ENCODE measurements around the gene C11orf91. TPM values are rescaled to one million over a fixed set of nuclear protein-coding genes. Genes with fewer than 3 reads are reported as not detected.
A peak's percentile ranks its signal among the peaks of the same experiment; 100 is the strongest.

The C11orf91 gene, protein sequence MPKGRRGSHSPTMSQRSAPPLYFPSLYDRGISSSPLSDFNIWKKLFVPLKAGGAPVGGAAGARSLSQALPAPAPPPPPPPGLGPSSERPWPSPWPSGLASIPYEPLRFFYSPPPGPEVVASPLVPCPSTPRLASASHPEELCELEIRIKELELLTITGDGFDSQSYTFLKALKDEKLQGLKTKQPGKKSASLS
- not detected for total RNA-seq

DNA sequence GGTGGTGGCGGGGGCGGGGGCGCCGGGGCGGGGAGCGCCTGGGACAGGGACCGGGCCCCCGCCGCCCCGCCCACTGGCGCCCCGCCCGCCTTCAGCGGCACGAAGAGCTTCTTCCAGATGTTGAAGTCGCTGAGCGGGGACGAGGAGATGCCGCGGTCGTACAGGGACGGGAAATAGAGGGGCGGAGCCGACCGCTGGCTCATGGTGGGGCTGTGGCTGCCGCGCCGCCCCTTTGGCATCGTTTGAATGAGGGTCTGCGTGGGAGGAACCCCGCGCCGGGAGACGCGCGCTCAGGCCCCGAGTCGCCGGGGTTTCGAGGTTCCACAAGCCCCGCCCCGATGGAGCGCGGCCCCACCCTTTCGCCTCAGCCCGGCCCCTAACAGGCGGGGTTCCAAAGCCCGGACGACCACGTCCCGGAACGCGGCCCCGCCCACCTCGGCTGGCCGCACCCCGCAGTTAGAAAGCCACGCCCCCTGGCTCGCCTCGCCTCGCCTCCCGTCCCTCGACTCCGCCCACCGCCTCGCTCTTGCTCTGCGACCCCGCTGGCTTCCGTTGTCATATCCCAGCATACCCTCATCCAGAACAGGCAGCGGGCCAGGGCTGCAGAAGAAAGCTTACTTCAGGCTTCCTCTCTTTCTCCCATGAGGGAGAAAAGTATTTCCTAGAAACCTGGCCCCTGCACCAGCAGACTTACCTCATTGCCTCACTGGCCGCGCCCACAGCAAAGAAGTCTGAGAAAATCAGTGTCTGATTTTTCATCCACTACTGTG, at the start of gene C11orf91:
C11orf91 (minus strand) TSS at position 325 of the 770 bp plus-strand sequence; CDS start at position 239, 86 bp downstream.
- Mint-ChIP-seq H3K4me3 (peak within 1 kb of the TSS; percentile 85), H3K36me3 (ENCODE audit: low read depth) (no peaks in the 10 kb centered on the region), H3K27ac (peak within 1 kb of the TSS; percentile 61), H3K27me3 (ENCODE audit: low read depth) (peaks cover 8% of the 10 kb centered on the region), H3K4me1 (ENCODE audit: low read depth) (peaks cover 7% of the 10 kb centered on the region), H3K9me3 (no peaks in the 10 kb centered on the region)
- intact Hi-C loops (cut with micrococcal nuclease), result loop anchor here (1.0 to 10.0 kb wide), 6 partner anchors 36 to 1118 kb away; partner anchors contain the start of genes CAPRIN1, CD59, EIF3M and FBXO3
- peak; percentile 94 for DNase-seq
- CTCF ChIA-PET, result interaction anchor here (0.9 to 1.3 kb wide), 2 partner anchors 8 to 15 kb away, joined by 3 to 10 read pairs; no protein-coding TSS in a partner anchor

DNA sequence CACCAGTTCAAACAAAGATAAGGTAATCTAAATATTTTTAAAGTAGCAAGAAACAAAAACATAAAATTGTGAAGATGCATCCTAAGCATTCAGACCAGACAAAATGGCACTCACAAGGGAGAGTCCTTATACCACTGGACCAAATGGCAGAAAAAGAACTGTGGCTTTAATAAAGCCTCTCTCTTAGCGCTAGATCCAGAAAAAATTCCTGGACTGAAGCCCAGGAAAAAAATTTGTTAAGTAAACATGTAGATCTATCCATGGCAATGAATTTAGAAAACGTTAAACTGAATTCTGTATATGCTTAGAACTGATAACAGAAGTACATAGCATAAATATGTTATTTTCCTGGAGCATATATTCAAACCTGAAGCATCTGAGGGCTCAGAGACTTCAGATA, 47.4 kb upstream of the C11orf91 start:
- no peak overlapping the region for H3K4me3 Mint-ChIP-seq
- no peak overlapping the region for H3K27ac Mint-ChIP-seq
- intact Hi-C loops (cut with micrococcal nuclease), result no loop called here
- H3K36me3 Mint-ChIP-seq (ENCODE audit: low read depth), result peaks cover 1% of the 10 kb centered on the region
- no peak for DNase-seq
- no peaks in the 10 kb centered on the region for H3K4me1 Mint-ChIP-seq (ENCODE audit: low read depth)
- CTCF ChIA-PET, result interaction anchor here (0.7 kb wide), 1 partner anchor 338 kb away, joined by 5 read pairs; no protein-coding TSS in a partner anchor
- no peaks in the 10 kb centered on the region for H3K27me3 Mint-ChIP-seq (ENCODE audit: low read depth)
- no peaks in the 10 kb centered on the region for H3K9me3 Mint-ChIP-seq

DNA sequence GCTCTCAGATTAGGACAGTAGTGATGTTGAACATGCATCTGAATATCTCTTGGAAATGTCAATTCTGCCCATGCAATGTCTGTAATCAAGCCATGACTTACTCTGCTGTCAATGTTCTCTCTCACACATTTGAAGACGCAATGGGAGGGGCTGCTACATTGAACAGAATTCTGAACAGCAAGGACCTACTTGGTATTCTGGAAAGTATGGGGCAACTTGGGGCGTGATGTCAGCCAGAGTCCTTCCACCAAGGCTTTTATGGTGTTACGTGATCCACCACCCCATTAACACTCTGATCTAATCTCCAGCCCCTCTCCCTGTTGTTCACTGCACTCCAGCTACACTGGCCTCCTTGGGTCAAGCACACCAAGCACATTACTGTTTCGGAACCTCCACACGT, 42.7 kb upstream of the C11orf91 start:
- peak overlapping the region; percentile 17 for H3K27ac Mint-ChIP-seq
- no peaks in the 10 kb centered on the region for H3K9me3 Mint-ChIP-seq
- peaks cover 5% of the 10 kb centered on the region for H3K4me1 Mint-ChIP-seq (ENCODE audit: low read depth)
- no peaks in the 10 kb centered on the region for H3K27me3 Mint-ChIP-seq (ENCODE audit: low read depth)
- H3K36me3 Mint-ChIP-seq (ENCODE audit: low read depth), result peaks cover 1% of the 10 kb centered on the region
- intact Hi-C loops (cut with micrococcal nuclease), result loop anchor here (2.0 kb wide), 1 partner anchor 200 kb away; no protein-coding TSS in a partner anchor
- no peak overlapping the region for H3K4me3 Mint-ChIP-seq
- no peak for DNase-seq
- CTCF ChIA-PET, result interaction anchor here (0.9 to 2.8 kb wide), 12 partner anchors 10 to 383 kb away, joined by 3 to 38 read pairs (median 9); no protein-coding TSS in a partner anchor

DNA sequence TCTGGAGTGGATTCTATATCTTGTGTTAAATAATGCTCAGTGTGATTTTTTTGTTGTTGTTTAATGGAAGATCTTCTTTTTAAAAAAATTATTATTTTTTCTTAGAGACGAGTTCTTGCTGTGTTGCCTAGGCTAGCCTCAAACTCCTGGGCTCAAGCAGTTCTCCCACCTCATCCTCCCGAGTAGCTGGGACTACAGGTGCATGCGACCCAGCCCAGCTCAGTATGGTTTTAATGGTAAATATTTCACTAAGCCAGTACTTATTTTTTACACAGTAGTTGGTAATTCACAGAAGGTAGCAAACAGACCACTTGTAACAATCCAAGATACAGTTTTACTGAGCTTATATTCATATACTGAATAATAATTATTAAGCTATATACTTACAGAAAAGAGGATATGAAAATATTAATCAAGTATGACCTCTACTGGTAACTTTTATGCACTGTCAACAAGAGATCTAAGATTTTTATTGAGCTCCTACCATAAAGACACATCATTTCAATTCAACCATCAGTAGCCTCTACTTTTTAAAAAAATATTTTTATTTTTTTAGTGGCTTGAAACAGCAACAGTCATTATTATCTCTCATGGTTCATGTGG, 41.7 kb upstream of the C11orf91 start:
- no peak overlapping the region for H3K27ac Mint-ChIP-seq
- no peak overlapping the region for H3K4me3 Mint-ChIP-seq
- H3K4me1 Mint-ChIP-seq (ENCODE audit: low read depth), result peaks cover 5% of the 10 kb centered on the region
- CTCF ChIA-PET, result interaction anchor here (0.6 to 2.8 kb wide), 24 partner anchors 9 to 383 kb away, joined by 3 to 38 read pairs (median 4); no protein-coding TSS in a partner anchor
- intact Hi-C loops (cut with micrococcal nuclease), result loop anchor here (1.0 to 2.0 kb wide), 3 partner anchors 26 to 380 kb away; no protein-coding TSS in a partner anchor
- DNase-seq, result no peak
- no peaks in the 10 kb centered on the region for H3K9me3 Mint-ChIP-seq
- peaks cover 1% of the 10 kb centered on the region for H3K36me3 Mint-ChIP-seq (ENCODE audit: low read depth)
- no peaks in the 10 kb centered on the region for H3K27me3 Mint-ChIP-seq (ENCODE audit: low read depth)

DNA sequence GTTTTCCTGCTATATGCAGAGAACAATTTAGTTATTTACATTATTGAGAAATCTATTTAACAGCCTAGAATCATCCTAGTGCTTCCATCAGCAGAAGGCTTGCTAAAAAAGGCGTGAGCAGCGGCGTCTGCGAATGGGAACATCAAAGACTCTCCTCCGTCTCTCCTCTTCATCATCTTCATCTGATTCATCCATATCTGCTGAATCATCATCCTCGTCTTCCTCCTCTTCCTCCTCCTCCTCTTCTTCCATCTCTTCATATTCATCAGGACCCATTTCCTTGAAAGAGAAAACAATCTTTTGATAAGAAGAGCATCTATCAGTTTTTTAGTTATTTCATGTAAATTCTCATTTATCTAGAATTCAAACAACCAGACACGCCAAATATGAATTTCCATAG, 41.2 kb upstream of the C11orf91 start:
- Mint-ChIP-seq H3K36me3 (ENCODE audit: low read depth) (peaks cover 1% of the 10 kb centered on the region), H3K4me1 (ENCODE audit: low read depth) (peaks cover 5% of the 10 kb centered on the region), H3K4me3 (no peak overlapping the region), H3K27ac (no peak overlapping the region), H3K27me3 (ENCODE audit: low read depth) (no peaks in the 10 kb centered on the region), H3K9me3 (no peaks in the 10 kb centered on the region)
- intact Hi-C loops (cut with micrococcal nuclease), result loop anchor here (1.0 to 2.0 kb wide), 3 partner anchors 26 to 380 kb away; no protein-coding TSS in a partner anchor
- no peak for DNase-seq
- CTCF ChIA-PET, result interaction anchor here (1.0 to 2.8 kb wide), 17 partner anchors 8 to 380 kb away, joined by 3 to 38 read pairs (median 5); no protein-coding TSS in a partner anchor

DNA sequence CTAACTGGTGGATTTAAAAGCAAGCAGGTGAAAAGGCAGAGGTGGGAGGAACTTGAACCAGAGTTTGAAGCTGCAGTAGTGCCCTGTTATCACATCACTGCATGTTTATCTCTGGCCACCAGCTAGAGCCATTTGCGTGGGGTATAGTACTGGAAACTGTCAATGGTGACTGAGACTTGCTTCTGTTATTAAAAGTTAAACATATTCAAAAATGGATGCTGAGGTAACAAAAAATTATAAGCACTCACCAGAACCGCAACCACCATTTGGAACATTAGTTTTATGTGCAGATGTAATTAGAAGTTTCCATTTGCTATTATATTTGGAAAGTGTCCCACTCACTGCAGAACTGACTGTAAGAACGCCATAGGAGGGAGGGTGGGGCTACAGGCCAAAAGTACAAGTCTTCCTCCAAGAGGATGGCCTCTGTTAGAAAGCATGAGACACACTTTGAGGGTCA, 36.8 kb upstream of the C11orf91 start:
- intact Hi-C loops (cut with micrococcal nuclease), result loop anchor here (2.0 to 10.0 kb wide), 6 partner anchors 480 to 843 kb away; partner anchors contain the start of genes CAT, CSTF3 and HIPK3
- H3K4me3 Mint-ChIP-seq, result no peak overlapping the region
- no peak for DNase-seq
- CTCF ChIA-PET, result interaction anchor here (0.9 to 1.3 kb wide), 5 partner anchors 21 to 71 kb away, joined by 3 to 4 read pairs (median 3); partner anchors contain the start of gene FBXO3
- no peak overlapping the region for H3K27ac Mint-ChIP-seq
- H3K27me3 Mint-ChIP-seq (ENCODE audit: low read depth), result no peaks in the 10 kb centered on the region
- peaks cover 27% of the 10 kb centered on the region for H3K4me1 Mint-ChIP-seq (ENCODE audit: low read depth)
- no peaks in the 10 kb centered on the region for H3K9me3 Mint-ChIP-seq
- peaks cover 7% of the 10 kb centered on the region for H3K36me3 Mint-ChIP-seq (ENCODE audit: low read depth)

DNA sequence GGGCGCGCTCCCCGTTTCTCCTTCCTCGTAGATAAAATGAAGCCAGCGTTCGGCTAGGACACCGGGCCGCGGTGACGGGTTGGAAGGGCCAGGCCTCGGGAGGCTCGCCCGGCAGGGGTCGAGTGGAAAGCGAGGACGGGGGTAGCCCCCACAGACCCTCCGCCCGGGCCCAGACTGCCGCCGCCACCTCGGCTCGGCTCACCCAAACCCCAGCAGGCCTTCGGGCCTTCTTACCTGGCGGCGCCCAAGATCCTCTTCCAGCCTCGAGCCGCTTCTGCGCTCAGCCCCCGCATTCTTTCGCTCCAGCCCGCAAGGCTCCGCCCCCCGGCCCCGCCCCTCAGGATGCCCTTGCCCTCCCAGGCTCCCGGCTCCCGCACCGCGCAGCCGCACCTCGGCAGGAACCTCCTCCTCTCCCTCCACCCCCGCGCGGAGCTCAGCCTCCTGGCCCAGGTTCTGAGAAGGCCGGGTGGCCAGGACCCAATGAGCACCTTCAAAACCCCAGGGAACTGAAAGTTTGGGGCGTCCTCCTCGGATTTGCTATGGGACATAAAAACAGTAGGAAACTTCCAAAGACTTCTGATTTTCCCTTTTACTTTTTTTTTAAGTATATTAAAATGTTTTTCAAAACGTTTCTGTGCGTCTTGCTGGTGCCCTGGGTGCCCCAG, 35.7 kb upstream of the C11orf91 start, which contains the start of gene CD59:
CD59 (minus strand) TSS at position 276 of the 665 bp plus-strand sequence. CDS start 13,978 bp downstream, outside the sequence.
- Mint-ChIP-seq H3K36me3 (ENCODE audit: low read depth) (peaks cover 10% of the 10 kb centered on the region), H3K4me1 (ENCODE audit: low read depth) (peaks cover 33% of the 10 kb centered on the region), H3K4me3 (peak within 1 kb of the TSS; percentile 78), H3K27me3 (ENCODE audit: low read depth) (no peaks in the 10 kb centered on the region), H3K27ac (peak within 1 kb of the TSS; percentile 61), H3K9me3 (no peaks in the 10 kb centered on the region)
- intact Hi-C loops (cut with micrococcal nuclease), result loop anchor here (1.0 to 10.0 kb wide), 8 partner anchors 36 to 841 kb away; partner anchors contain the start of genes C11orf91, CAT, CSTF3 and FBXO3
- DNase-seq, result peak; percentile 95
- CTCF ChIA-PET, result interaction anchor here (0.6 to 1.3 kb wide), 7 partner anchors 20 to 825 kb away, joined by 3 to 6 read pairs (median 3); no protein-coding TSS in a partner anchor

DNA sequence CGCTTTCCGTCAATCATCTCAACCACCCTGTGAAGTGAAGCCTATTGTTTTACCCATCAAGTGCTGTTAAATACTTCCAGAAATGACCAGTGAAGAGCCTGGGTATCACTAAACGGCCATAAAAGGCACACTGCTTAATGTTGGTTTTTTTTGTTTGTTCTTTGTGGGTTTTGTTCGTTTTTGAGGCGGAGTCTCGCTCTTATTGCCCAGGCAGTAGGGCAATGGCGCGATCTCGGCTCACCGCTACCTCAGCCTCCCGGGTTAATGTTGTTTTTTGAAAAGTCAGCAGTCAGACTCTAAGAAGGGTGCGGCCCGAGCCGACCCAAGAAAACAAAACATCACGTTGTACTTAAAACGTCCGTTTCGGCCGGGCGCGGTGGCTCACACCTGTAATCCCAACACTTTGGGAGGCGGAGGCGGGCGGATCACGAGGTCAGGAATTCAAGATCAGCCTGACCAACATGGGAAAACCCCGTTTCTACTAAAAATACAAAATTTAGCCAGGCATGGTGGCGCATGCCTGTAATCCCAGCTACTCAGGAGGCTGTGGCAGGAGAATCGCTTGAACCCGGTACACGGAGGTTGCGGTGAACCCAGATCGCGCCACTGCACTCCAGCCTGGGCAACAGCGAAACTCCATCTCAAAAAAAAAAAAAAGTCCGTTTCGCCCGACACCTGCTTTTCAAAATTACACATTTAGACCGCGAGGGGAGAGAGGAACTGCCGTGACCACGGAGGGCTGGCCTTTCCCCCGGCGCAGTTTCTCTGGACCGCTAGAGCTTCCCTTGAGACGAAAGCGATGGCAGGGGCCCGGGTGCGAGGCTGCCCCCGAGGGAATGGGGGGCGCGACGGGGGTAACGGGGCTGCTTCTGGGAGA, 34.9 kb upstream of the C11orf91 start:
- peak; percentile 58 for DNase-seq
- Mint-ChIP-seq H3K4me1 (ENCODE audit: low read depth) (peaks cover 33% of the 10 kb centered on the region), H3K27me3 (ENCODE audit: low read depth) (no peaks in the 10 kb centered on the region), H3K9me3 (no peaks in the 10 kb centered on the region), H3K27ac (peak overlapping the region; percentile 61), H3K4me3 (peak overlapping the region; percentile 78), H3K36me3 (ENCODE audit: low read depth) (peaks cover 10% of the 10 kb centered on the region)
- intact Hi-C loops (cut with micrococcal nuclease), result loop anchor here (1.0 to 10.0 kb wide), 9 partner anchors 35 to 841 kb away; partner anchors contain the start of genes C11orf91, CAPRIN1, CAT and CSTF3
- CTCF ChIA-PET, result interaction anchor here (1.2 to 2.4 kb wide), 2 partner anchors 19 kb away, joined by 4 to 11 read pairs; no protein-coding TSS in a partner anchor

DNA sequence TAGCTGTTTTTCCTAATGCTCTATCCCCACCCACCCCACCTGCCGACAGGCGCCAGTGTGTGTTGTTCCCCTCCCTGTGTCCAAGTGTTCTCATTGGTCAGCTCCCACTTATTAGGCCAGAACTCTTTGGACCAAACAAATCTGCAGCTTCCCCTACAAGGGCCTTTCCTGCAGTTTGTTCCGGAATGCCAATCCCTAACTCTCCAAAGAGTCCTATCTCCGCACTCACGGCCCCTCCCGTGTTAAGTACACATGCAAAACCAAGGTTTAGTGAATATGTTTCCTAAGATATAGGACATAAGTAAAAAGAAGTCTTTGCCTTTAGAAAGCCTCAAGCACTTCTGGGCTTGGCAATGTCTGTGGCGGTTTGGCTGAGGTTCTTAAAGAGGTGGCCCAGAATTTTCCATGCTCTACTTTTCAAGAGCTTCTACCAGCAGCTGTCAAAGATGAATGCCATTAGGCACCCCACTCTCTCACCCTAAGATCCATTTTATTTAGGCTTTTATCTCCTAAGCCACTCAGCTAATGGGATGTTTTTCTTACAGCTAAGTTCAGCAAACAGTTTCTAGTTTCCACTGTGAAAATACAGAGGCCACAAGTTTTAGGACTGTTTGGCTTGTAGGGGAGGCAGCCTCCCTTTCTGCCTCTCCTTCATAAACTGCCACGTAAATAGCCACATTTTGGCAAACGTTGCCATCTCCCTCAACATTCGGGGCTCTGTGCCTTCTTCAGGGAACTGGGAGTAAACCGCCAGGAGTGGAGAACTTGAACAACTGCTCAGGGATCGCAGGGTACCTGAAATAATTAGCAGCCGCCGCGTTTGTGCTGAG, 34.0 kb upstream of the C11orf91 start:
- CTCF ChIA-PET, result interaction anchor here (0.5 to 2.4 kb wide), 4 partner anchors 8 to 39 kb away, joined by 3 to 11 read pairs (median 8); no protein-coding TSS in a partner anchor
- intact Hi-C loops (cut with micrococcal nuclease), result loop anchor here (1.0 to 10.0 kb wide), 7 partner anchors 158 to 722 kb away; partner anchors contain the start of genes CAPRIN1, CAT, CSTF3 and HIPK3
- H3K9me3 Mint-ChIP-seq, result no peaks in the 10 kb centered on the region
- H3K27me3 Mint-ChIP-seq (ENCODE audit: low read depth), result no peaks in the 10 kb centered on the region
- H3K36me3 Mint-ChIP-seq (ENCODE audit: low read depth), result peaks cover 10% of the 10 kb centered on the region
- H3K4me1 Mint-ChIP-seq (ENCODE audit: low read depth), result peaks cover 33% of the 10 kb centered on the region
- H3K27ac Mint-ChIP-seq, result peak overlapping the region; percentile 61
- peak overlapping the region; percentile 78 for H3K4me3 Mint-ChIP-seq
- no peak for DNase-seq
